Liver (tissue), 9 donors: ENCODE data around the gene NR2C2AP. TPM values are rescaled to one million over a fixed set of nuclear protein-coding genes. Genes with fewer than 3 reads are reported as not detected.

Experiments
- DNase-seq: peaks from one replicate; pipeline ENCODE4 v3.0.0-alpha.2; 2017; ENCODE audit warnings: low spot score
- H3K27ac ChIP-seq, 2 donors: one replicate each; pipeline ENCODE4 v1.7.0; 2013; ENCODE audit warnings: inconsistent platforms in 2 of 2, low read length in 2 of 2, control low read depth in 1 of 2, low read depth in 1 of 2, mild to moderate bottlenecking in 1 of 2
- H3K27me3 ChIP-seq, 4 donors: one replicate each; pipeline versions ENCODE4 v1.6.1 to v1.7.0; 2013; ENCODE audit warnings: low read length in 3 of 4, inconsistent platforms in 1 of 4, mild to moderate bottlenecking in 1 of 4, moderate library complexity in 1 of 4; ENCODE audit not compliant: control insufficient read depth in 4 of 4, insufficient read depth in 4 of 4
- H3K36me3 ChIP-seq, 4 donors: one replicate each; pipeline versions ENCODE4 v1.6.1 to v1.7.0; 2013; ENCODE audit warnings: low read length in 3 of 4, mild to moderate bottlenecking in 3 of 4, low read depth in 1 of 4, moderate library complexity in 1 of 4; ENCODE audit not compliant: control insufficient read depth in 4 of 4, insufficient read depth in 3 of 4
- H3K4me1 ChIP-seq, 4 donors: one replicate each; pipeline versions ENCODE4 v1.6.1 to v1.7.0; 2013; ENCODE audit warnings: low read length in 3 of 4, mild to moderate bottlenecking in 3 of 4, moderate library complexity in 1 of 4; ENCODE audit not compliant: control insufficient read depth in 4 of 4, insufficient read depth in 4 of 4
- H3K4me3 ChIP-seq, 3 donors: one replicate each; pipeline versions ENCODE4 v1.6.1 to v1.7.0; 2013; ENCODE audit warnings: low read length in 3 of 3, control low read depth in 1 of 3, low read depth in 1 of 3, mild to moderate bottlenecking in 1 of 3
- H3K9ac ChIP-seq, 2 donors: one replicate each; pipeline ENCODE4 v1.7.0; 2013; ENCODE audit warnings: low read length in 2 of 2, mild to moderate bottlenecking in 2 of 2, moderate library complexity in 2 of 2, control low read depth in 1 of 2, low read depth in 1 of 2
- H3K9me3 ChIP-seq, 4 donors: one replicate each; pipeline versions ENCODE4 v1.6.1 to v1.7.0; 2013; ENCODE audit warnings: low read length in 3 of 4; ENCODE audit not compliant: control insufficient read depth in 4 of 4
- CTCF ChIP-seq: fragments of 150-350 bp; IDR thresholded peaks from 2 replicates; pipeline ENCODE4 v1.5.1; 2017; ENCODE audit warnings: improper control_type of control experiment, low read depth, low read length; ENCODE audit not compliant: missing input control
- EGR1 ChIP-seq, 2 donors: IDR thresholded peaks; 2 replicates each; pipeline ENCODE4 v1.6.1; 2016 to 2018; ENCODE audit warnings: antibody characterized with exemption in 2 of 2, low read depth in 2 of 2
- FOXA1 ChIP-seq: IDR thresholded peaks from 2 replicates; pipeline ENCODE4 v1.6.1; 2016; ENCODE audit warnings: antibody characterized with exemption
- FOXA2 ChIP-seq: IDR thresholded peaks from 2 replicates; pipeline ENCODE4 v1.6.1; 2016; ENCODE audit warnings: antibody characterized with exemption
- GABPA ChIP-seq, 2 donors: IDR thresholded peaks in 1 of 2; conservative IDR thresholded peaks in 1 of 2; 2 replicates each; pipeline ENCODE4 v1.6.1; 2016; ENCODE audit warnings: antibody characterized with exemption in 2 of 2, mild to moderate bottlenecking in 1 of 2, moderate library complexity in 1 of 2
- HNF4A ChIP-seq, 2 donors: conservative IDR thresholded peaks; 2 replicates each; pipeline ENCODE4 v1.6.1; 2016; ENCODE audit warnings: antibody characterized with exemption in 2 of 2, mild to moderate bottlenecking in 2 of 2
- HNF4G ChIP-seq: IDR thresholded peaks from 2 replicates; pipeline ENCODE4 v1.6.1; 2016; ENCODE audit warnings: antibody characterized with exemption
- JUND ChIP-seq, 2 donors: IDR thresholded peaks; 2 replicates each; pipeline ENCODE4 v1.6.1; 2016; ENCODE audit warnings: antibody characterized with exemption in 2 of 2
- NR2F2 ChIP-seq: IDR thresholded peaks from 2 replicates; pipeline ENCODE4 v1.6.1; 2016; ENCODE audit warnings: antibody characterized with exemption
- RAD21 ChIP-seq, 2 donors: IDR thresholded peaks; 2 replicates each; pipeline ENCODE4 v1.6.1; 2016; ENCODE audit warnings: antibody characterized with exemption in 2 of 2, mild to moderate bottlenecking in 2 of 2
- SP1 ChIP-seq: IDR thresholded peaks from 2 replicates; pipeline ENCODE4 v1.6.1; 2018; ENCODE audit warnings: antibody characterized with exemption, mild to moderate bottlenecking
- TAF1 ChIP-seq: conservative IDR thresholded peaks from 2 replicates; pipeline ENCODE4 v1.6.1; 2016; ENCODE audit warnings: antibody characterized with exemption, mild to moderate bottlenecking
- YY1 ChIP-seq: IDR thresholded peaks from 2 replicates; pipeline ENCODE4 v1.6.1; 2016; ENCODE audit warnings: antibody characterized with exemption, mild to moderate bottlenecking
- ZBTB33 ChIP-seq: IDR thresholded peaks from 2 replicates; pipeline ENCODE4 v1.6.1; 2016; ENCODE audit warnings: antibody characterized with exemption
- WGBS: extraction: QIAGEN DNeasy Blood & Tissue Kit; methylation state at CpG from one replicate; pipeline ENCODE4 v1.1.7; 2013; 5-methylcytosine and 5-hydroxymethylcytosine counted together
- polyA plus RNA-seq, 2 donors: library from polyadenylated mRNA; stranded (reverse) in 1 of 2; unstranded in 1 of 2; fragments of 200-250 nt in 1 of 2; fragments of >200 nt in 1 of 2; fragmentation: Nextera tagmentation in 1 of 2; extraction: Ambion mirVana in 1 of 2; gene quantifications; one replicate each; pipeline versions ENCODE4 v1.2.1 to v1.2.3, GENCODE V29; 2013 to 2015
- total RNA-seq, 2 donors: library from RNA; depleted of rRNA; stranded (reverse); fragments of >200 nt; gene quantifications; one replicate each; pipeline ENCODE4 v1.2.3, GENCODE V29; 2014
- TF ChIP-seq, protein P1 (sequence below): IDR thresholded peaks from 2 replicates; pipeline ENCODE4 v1.6.1; 2016; ENCODE audit warnings: antibody characterized with exemption
- TF ChIP-seq, protein P2 (sequence below): IDR thresholded peaks from 2 replicates; pipeline ENCODE4 v1.6.1; 2016; ENCODE audit warnings: antibody characterized with exemption, mild to moderate bottlenecking
- TF ChIP-seq, protein P3 (sequence below): IDR thresholded peaks from 2 replicates; pipeline ENCODE4 v1.6.1; 2016; ENCODE audit warnings: antibody characterized with exemption
- donor health status: healthy.
- donor health status: healthy.
- donor health status: healthy.
- donor health status: healthy.
- donor health status: healthy.

Gene NR2C2AP
- total and polyA plus RNA-seq, 4 donors = 3.4 to 5.7 (median 4.1) TPM

DNA sequence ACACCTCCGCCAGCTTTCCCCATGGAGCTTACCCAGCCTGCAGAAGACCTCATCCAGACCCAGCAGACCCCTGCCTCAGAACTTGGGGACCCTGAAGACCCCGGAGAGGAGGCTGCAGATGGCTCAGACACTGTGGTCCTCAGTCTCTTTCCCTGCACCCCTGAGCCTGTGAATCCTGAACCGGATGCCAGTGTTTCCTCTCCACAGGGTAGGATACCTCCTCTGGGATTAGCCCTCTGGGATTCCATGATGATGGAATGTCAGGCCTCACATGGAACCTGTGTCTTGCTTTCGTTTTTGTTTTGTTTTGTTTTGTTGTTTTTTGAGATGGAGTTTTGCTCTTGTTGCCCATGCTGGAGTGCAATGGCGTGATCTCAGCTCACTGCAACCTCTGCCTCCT is 9.3 kb downstream of the NR2C2AP start (continued):
- TF ChIP-seq, protein P1, sequence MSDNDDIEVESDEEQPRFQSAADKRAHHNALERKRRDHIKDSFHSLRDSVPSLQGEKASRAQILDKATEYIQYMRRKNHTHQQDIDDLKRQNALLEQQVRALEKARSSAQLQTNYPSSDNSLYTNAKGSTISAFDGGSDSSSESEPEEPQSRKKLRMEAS = no peak
- TF ChIP-seq GABPA (IDR thresholded peaks at IDR 0.05 in 1 of 2, conservative IDR thresholded peaks at IDR 0.05 in 1 of 2) = no peak

GRCh38 chr19:19192910-19193423 is 10.2 kb downstream of the NR2C2AP start:
- peaks cover 6 to 38% (median 25%) of the 10 kb centered on the region in 4 donors for H3K4me1 ChIP-seq
- peaks cover 0 to 7% (median 2%) of the 10 kb centered on the region in 4 donors for H3K36me3 ChIP-seq
- H3K4me3 ChIP-seq = peak overlapping the region; percentile 59 to 89 (median 70)
- peak overlapping the region in 1 of 2 donors; percentile 49 for H3K9ac ChIP-seq
- peak overlapping the region; percentile 43 to 99 for H3K27ac ChIP-seq
- no peaks in the 10 kb centered on the region for H3K9me3 ChIP-seq
- H3K27me3 ChIP-seq = no peaks in the 10 kb centered on the region
- DNase-seq = no peak
- 2% methylated on average over 22 of the region's 22 CpGs for whole genome bisulfite sequencing
- TF ChIP-seq ZBTB33 = no peak
- TF ChIP-seq, protein P2, sequence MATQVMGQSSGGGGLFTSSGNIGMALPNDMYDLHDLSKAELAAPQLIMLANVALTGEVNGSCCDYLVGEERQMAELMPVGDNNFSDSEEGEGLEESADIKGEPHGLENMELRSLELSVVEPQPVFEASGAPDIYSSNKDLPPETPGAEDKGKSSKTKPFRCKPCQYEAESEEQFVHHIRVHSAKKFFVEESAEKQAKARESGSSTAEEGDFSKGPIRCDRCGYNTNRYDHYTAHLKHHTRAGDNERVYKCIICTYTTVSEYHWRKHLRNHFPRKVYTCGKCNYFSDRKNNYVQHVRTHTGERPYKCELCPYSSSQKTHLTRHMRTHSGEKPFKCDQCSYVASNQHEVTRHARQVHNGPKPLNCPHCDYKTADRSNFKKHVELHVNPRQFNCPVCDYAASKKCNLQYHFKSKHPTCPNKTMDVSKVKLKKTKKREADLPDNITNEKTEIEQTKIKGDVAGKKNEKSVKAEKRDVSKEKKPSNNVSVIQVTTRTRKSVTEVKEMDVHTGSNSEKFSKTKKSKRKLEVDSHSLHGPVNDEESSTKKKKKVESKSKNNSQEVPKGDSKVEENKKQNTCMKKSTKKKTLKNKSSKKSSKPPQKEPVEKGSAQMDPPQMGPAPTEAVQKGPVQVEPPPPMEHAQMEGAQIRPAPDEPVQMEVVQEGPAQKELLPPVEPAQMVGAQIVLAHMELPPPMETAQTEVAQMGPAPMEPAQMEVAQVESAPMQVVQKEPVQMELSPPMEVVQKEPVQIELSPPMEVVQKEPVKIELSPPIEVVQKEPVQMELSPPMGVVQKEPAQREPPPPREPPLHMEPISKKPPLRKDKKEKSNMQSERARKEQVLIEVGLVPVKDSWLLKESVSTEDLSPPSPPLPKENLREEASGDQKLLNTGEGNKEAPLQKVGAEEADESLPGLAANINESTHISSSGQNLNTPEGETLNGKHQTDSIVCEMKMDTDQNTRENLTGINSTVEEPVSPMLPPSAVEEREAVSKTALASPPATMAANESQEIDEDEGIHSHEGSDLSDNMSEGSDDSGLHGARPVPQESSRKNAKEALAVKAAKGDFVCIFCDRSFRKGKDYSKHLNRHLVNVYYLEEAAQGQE = no peak
- TF ChIP-seq JUND (IDR thresholded peaks at IDR 0.05) = no peak
- no peak for TF ChIP-seq YY1
- no peak for TF ChIP-seq NR2F2
- TF ChIP-seq TAF1 = no peak
- TF ChIP-seq HNF4G = no peak
- no peak for TF ChIP-seq SP1

DNA sequence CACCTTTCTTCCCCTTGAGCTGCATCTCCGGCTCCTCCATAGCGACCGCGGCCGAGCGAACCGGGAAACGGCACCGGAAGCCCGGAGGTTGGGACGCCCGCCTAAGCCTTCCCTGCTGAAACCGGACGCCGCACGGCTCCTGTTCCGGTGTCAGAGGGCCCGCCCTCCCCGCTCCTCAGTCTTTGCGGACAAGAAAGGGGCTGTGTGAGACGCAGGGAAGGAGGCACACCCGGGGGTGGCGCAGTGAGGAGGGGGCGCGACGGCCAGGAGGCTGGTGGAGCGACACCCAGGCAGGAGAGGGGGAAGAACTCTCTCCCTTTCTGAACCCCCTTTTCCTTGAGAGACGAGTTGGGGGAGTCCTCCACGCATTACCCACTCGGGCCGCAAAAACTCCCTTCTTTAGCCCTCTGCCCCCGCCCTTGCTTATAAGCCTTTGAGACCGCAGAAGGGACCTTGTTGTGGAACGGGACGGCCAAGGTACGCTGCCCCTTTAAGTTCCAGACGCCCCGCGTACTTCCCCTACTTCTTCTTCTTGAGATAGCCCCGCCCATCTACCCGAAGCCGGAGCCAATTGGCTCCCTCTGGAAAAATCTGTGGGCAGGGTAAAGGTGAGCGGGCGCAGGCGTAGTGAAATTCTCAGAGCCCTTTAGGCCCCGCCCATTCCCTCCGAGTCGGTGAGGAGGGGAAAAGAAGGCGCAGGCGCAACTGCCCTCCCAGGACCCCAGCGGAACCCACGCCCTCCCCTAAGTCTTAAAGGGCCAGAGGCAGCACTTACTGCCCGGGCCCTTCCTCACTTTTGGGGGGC is 10.9 kb downstream of the NR2C2AP start, which contains the start of the genes BORCS8 and RFXANK:
TSS of gene BORCS8 (minus strand) at position 75 of the 805 bp plus-strand sequence. CDS start at position 40, 35 bp downstream.
TSS of gene RFXANK (plus strand) at position 181 of the 805 bp plus-strand sequence. CDS start 1,689 bp downstream, outside the sequence.
- H3K27me3 ChIP-seq = no peaks in the 10 kb centered on the region
- peak within 1 kb of the TSS; percentile 98 to 99 for H3K9ac ChIP-seq
- peak within 1 kb of the TSS; percentile 99 to 100 for H3K27ac ChIP-seq
- peaks cover 6 to 38% (median 25%) of the 10 kb centered on the region in 4 donors for H3K4me1 ChIP-seq
- DNase-seq = peak; percentile 98
- WGBS = under 1% methylated on average over 53 of the region's 53 CpGs
- peaks cover 0 to 4% (median 1%) of the 10 kb centered on the region in 4 donors for H3K36me3 ChIP-seq
- H3K9me3 ChIP-seq = no peaks in the 10 kb centered on the region
- peak within 1 kb of the TSS; percentile 70 to 100 (median 93) for H3K4me3 ChIP-seq
- TF ChIP-seq EGR1 (IDR thresholded peaks at IDR 0.05; ENCODE audit: low read depth in 2 of 2) (no peak), SP1 (peak; percentile 82), GABPA (IDR thresholded peaks at IDR 0.05 in 1 of 2, conservative IDR thresholded peaks at IDR 0.05 in 1 of 2) (peak; percentile 96 to 97), CTCF (no peak), RAD21 (IDR thresholded peaks at IDR 0.05) (peak in 1 of 2 donors; percentile 34), FOXA2 (no peak), JUND (IDR thresholded peaks at IDR 0.05) (no peak), HNF4A (conservative IDR thresholded peaks at IDR 0.05) (peak; percentile 37 to 53), HNF4G (no peak), TAF1 (no peak), FOXA1 (no peak)
- TF ChIP-seq, protein P2 = peak; percentile 57
- TF ChIP-seq, protein P3, sequence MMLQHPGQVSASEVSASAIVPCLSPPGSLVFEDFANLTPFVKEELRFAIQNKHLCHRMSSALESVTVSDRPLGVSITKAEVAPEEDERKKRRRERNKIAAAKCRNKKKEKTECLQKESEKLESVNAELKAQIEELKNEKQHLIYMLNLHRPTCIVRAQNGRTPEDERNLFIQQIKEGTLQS = no peak
